Hepatocyte (in vitro differentiated cells): ENCODE measurements around the gene CHAD. TPM values are rescaled to one million over a fixed set of nuclear protein-coding genes. Genes with fewer than 3 reads are reported as not detected.

ENCODE experiments used
- DNase-seq: peaks from one replicate; pipeline ENCODE4 v3.0.0-alpha.2; 2016; ENCODE audit warnings: low spot score
- H2AFZ ChIP-seq: fragments of 200-600 bp; sonication (generic); 2 replicates; pipeline ENCODE4 v1.6.0; 2016; ENCODE audit warnings: antibody characterized with exemption, mild to moderate bottlenecking
- H3K27ac ChIP-seq: fragments of 200-600 bp; sonication (generic); 2 replicates; pipeline ENCODE4 v1.5.1; 2016; ENCODE audit warnings: mild to moderate bottlenecking
- H3K27me3 ChIP-seq: fragments of 200-600 bp; sonication (generic); 2 replicates; pipeline ENCODE4 v1.6.1; 2016
- H3K36me3 ChIP-seq: fragments of 200-600 bp; sonication (generic); replicated peaks from 2 replicates; pipeline ENCODE4 v1.5.1; 2016; ENCODE audit warnings: low read depth; ENCODE audit not compliant: insufficient read depth
- H3K4me1 ChIP-seq: fragments of 200-600 bp; sonication (generic); 2 replicates; pipeline ENCODE4 v1.5.1; 2016; ENCODE audit warnings: mild to moderate bottlenecking, moderate library complexity; ENCODE audit not compliant: insufficient read depth
- H3K4me2 ChIP-seq: fragments of 200-600 bp; sonication (generic); 2 replicates; pipeline ENCODE4 v1.6.0; 2016
- H3K4me3 ChIP-seq: fragments of 200-600 bp; sonication (generic); 2 replicates; pipeline ENCODE4 v1.5.1; 2016; ENCODE audit warnings: mild to moderate bottlenecking
- H3K79me2 ChIP-seq: fragments of 200-600 bp; sonication (generic); 2 replicates; pipeline ENCODE4 v1.6.0; 2017; ENCODE audit warnings: mild to moderate bottlenecking
- H3K9me2 ChIP-seq: fragments of 200-600 bp; sonication (generic); replicated peaks from 2 replicates; pipeline ENCODE4 v1.6.0; 2017; ENCODE audit warnings: mild to moderate bottlenecking; ENCODE audit not compliant: insufficient read depth
- H3K9me3 ChIP-seq: fragments of 200-600 bp; sonication (generic); 2 replicates; pipeline ENCODE4 v1.5.1; 2016; ENCODE audit warnings: low read depth, mild to moderate bottlenecking
- H4K20me1 ChIP-seq: fragments of 200-600 bp; sonication (generic); 2 replicates; pipeline ENCODE4 v1.6.0; 2016; ENCODE audit warnings: mild to moderate bottlenecking; ENCODE audit not compliant: insufficient read depth, poor library complexity, severe bottlenecking
- CTCF ChIP-seq: fragments of 200-600 bp; sonication (generic); IDR thresholded peaks from 2 replicates; pipeline ENCODE4 v1.5.1; 2016; ENCODE audit warnings: antibody characterized with exemption, mild to moderate bottlenecking; ENCODE audit not compliant: poor library complexity
- EZH2 ChIP-seq: fragments of 200-600 bp; sonication (generic); IDR thresholded peaks from 2 replicates; pipeline ENCODE4 v1.6.1; 2016; ENCODE audit warnings: antibody characterized with exemption, mild to moderate bottlenecking, borderline replicate concordance
- EZH2phosphoT487 ChIP-seq: fragments of 200-600 bp; sonication (generic); IDR thresholded peaks from one replicate; pipeline ENCODE4 v1.6.1; 2018; ENCODE audit warnings: antibody characterized with exemption, mild to moderate bottlenecking, low read depth, moderate library complexity; ENCODE audit not compliant: unreplicated experiment, severe bottlenecking
- WGBS: methylation state at CpG from one replicate; pipeline ENCODE4 v1.1.6; 2016; ENCODE audit warnings: low lambda C conversion rate; ENCODE audit errors: missing lambda C conversion rate; 5-methylcytosine and 5-hydroxymethylcytosine counted together
- polyA plus RNA-seq: library from polyadenylated mRNA; unstranded; fragments of >200 nt; fragmentation: Nextera tagmentation; extraction: Ambion mirVana; gene quantifications from 2 replicates; pipeline ENCODE4 v1.2.1, GENCODE V29; 2016
- total RNA-seq: library from RNA; depleted of rRNA; stranded (reverse); fragments of >200 nt; gene quantifications from 2 replicates; pipeline ENCODE4 v1.2.3, GENCODE V29; 2014

Gene CHAD
- total and polyA plus RNA-seq, 2 experiments from 2014 or later: 0.20 to 1.8 TPM

DNA sequence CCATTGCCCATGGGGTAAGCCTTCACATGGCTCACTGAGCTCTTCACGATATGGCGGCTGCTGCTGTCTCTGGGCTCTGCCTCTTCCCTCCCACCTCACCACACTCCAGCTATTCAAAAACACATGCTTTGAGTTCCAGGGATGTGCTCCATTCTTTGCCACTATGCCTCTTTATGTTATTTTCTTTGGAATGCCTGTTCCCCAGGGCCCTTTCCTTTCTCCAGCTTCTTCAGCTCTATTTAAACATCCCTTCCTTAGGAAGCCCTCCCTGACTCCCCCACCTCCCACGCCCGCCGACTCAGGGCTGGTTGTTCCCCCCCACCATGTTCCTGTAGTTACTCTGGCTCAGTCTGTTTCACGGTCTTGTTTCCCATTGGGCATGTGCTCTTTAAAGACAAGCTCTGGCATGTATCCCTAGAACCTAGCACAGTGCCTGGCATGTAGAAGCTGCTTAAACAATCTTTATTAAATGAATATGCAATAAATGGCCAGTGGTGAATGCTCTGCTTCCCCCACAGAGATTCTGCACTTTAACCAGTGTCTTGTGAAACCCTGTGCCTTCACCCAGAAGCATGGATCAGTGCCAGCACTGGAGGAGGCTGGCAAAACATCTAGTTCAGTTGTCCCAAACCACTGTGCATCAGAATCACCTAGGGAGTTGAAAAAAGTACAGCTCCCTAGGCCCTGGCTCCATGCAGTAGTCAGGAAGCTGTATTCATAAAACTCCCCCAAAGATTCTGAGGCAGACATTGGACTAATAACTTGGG is 46.4 kb upstream of the CHAD start:
- Histone ChIP-seq H2AFZ (no peak overlapping the region), H3K9me3 (no peaks in the 10 kb centered on the region), H3K79me2 (no peaks in the 10 kb centered on the region), H4K20me1 (no peaks in the 10 kb centered on the region), H3K4me2 (no peak overlapping the region), H3K4me1 (peaks cover 11% of the 10 kb centered on the region), H3K9me2 (no peaks in the 10 kb centered on the region), H3K4me3 (no peak overlapping the region), H3K27ac (no peak overlapping the region), H3K36me3 (no peaks in the 10 kb centered on the region), H3K27me3 (no peaks in the 10 kb centered on the region)
- no peak for TF ChIP-seq EZH2phosphoT487
- no peak for TF ChIP-seq EZH2
- no peak for DNase-seq
- 72% methylated on average over 6 of the region's 6 CpGs for WGBS

DNA sequence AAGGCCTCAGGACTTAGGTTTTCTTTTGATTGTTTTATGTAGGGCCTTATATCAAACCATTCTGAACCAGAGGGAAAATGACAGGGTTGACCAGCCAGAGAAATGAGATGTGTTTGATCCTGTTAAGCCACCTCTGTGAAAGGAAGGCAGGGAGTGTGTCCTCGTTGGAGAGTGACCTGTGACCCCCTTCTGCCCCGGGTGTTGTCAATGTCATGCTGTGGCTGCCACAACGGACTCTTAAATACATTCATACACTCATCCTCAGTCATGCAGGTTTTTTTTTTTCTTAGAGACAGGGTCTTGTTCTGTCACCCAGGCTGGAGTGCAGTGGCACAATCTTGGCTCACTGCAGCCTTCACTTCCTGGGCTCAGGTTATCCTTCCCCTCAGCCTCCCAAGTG is 45.7 kb upstream of the CHAD start:
- H3K27ac ChIP-seq: no peak overlapping the region
- DNase-seq: no peak
- WGBS: 39% methylated on average over 3 of the region's 3 CpGs
- H3K4me2 ChIP-seq: no peak overlapping the region
- TF ChIP-seq EZH2: no peak
- no peak for TF ChIP-seq EZH2phosphoT487
- no peak for TF ChIP-seq CTCF
- H3K9me3 ChIP-seq: no peaks in the 10 kb centered on the region
- no peaks in the 10 kb centered on the region for H3K9me2 ChIP-seq
- no peak overlapping the region for H3K4me3 ChIP-seq
- no peaks in the 10 kb centered on the region for H3K36me3 ChIP-seq
- no peaks in the 10 kb centered on the region for H4K20me1 ChIP-seq
- no peaks in the 10 kb centered on the region for H3K79me2 ChIP-seq
- H3K27me3 ChIP-seq: no peaks in the 10 kb centered on the region
- no peak overlapping the region for H2AFZ ChIP-seq
- peaks cover 11% of the 10 kb centered on the region for H3K4me1 ChIP-seq

GRCh38 chr17:50513495-50513894 is 44.8 kb upstream of the CHAD start:
- WGBS: 46% methylated on average over 4 of the region's 4 CpGs
- Histone ChIP-seq H3K9me3 (no peaks in the 10 kb centered on the region), H3K27ac (no peak overlapping the region), H2AFZ (no peak overlapping the region), H3K4me2 (peak overlapping the region; percentile 28), H3K4me1 (peaks cover 11% of the 10 kb centered on the region), H3K9me2 (no peaks in the 10 kb centered on the region), H3K79me2 (no peaks in the 10 kb centered on the region), H3K27me3 (no peaks in the 10 kb centered on the region), H4K20me1 (no peaks in the 10 kb centered on the region), H3K4me3 (no peak overlapping the region), H3K36me3 (no peaks in the 10 kb centered on the region)
- no peak for DNase-seq
- no peak for TF ChIP-seq EZH2
- no peak for TF ChIP-seq EZH2phosphoT487
- no peak for TF ChIP-seq CTCF

DNA sequence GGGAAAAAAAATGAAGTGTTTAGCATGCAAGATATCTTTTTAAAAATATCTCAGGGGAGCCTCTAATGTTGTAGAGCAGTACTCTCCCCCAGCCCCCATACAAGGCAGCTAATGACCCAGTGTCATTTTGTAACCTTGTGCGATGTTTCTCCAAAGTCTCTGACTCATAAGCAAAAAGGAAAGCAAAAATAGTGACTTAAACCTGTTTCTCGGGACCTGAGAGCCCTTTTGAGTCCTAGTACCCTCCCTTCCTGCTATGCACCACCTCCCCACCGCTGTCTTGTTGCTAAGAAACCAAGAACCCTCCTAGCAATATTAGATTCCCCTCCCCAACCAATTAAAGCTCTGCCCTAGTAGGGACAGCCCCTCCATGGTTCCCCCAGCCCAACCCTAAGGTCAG is 42.4 kb upstream of the CHAD start:
- Histone ChIP-seq H3K79me2 (no peaks in the 10 kb centered on the region), H3K4me3 (no peak overlapping the region), H2AFZ (no peak overlapping the region), H3K27me3 (no peaks in the 10 kb centered on the region), H3K9me2 (no peaks in the 10 kb centered on the region), H3K9me3 (no peaks in the 10 kb centered on the region), H3K27ac (peak overlapping the region; percentile 33), H3K36me3 (no peaks in the 10 kb centered on the region), H4K20me1 (no peaks in the 10 kb centered on the region), H3K4me1 (peaks cover 15% of the 10 kb centered on the region), H3K4me2 (peak overlapping the region; percentile 14)
- WGBS: 42% methylated on average over 3 of the region's 3 CpGs
- TF ChIP-seq EZH2 (no peak), EZH2phosphoT487 (no peak)
- DNase-seq: no peak
